WERI-Rb-1 (cell line): ENCODE measurements around the gene GALNT18.

Experiments
- DNase-seq: peaks from one replicate; pipeline ENCODE4 v3.0.0-alpha.2; 2020
- H3K27ac ChIP-seq: fragments of 250-450 bp; sonication (Bioruptor Pico); 2 replicates; pipeline ENCODE4 v1.5.1; 2020; ENCODE audit warnings: mild to moderate bottlenecking, moderate library complexity
- H3K27me3 ChIP-seq: fragments of 250-450 bp; sonication (Bioruptor Pico); 2 replicates; pipeline ENCODE4 v1.5.1; 2021; ENCODE audit warnings: mild to moderate bottlenecking, low read depth, moderate library complexity; ENCODE audit not compliant: insufficient read depth, severe bottlenecking
- H3K36me3 ChIP-seq: fragments of 250-450 bp; sonication (Bioruptor Pico); 2 replicates; pipeline ENCODE4 v1.5.1; 2020; ENCODE audit warnings: mild to moderate bottlenecking, moderate library complexity
- H3K4me3 ChIP-seq: 2 replicates; pipeline ENCODE4 v1.5.1; 2011; ENCODE audit warnings: low read depth, mild to moderate bottlenecking, control low read depth, low read length
- H3K9me3 ChIP-seq: fragments of 250-450 bp; sonication (Bioruptor Pico); 2 replicates; pipeline ENCODE4 v1.5.1; 2021; ENCODE audit warnings: mild to moderate bottlenecking, moderate library complexity; ENCODE audit not compliant: severe bottlenecking
- TF ChIP-seq, protein P1 (sequence below): IDR thresholded peaks from 2 replicates; pipeline ENCODE4 v1.5.1; 2011; ENCODE audit warnings: low read depth, mild to moderate bottlenecking, control low read depth, inconsistent platforms, low read length

Gene GALNT18

GRCh38 chr11:11253995-11254394, 367.8 kb downstream of the GALNT18 start:
- TF ChIP-seq, protein P1, sequence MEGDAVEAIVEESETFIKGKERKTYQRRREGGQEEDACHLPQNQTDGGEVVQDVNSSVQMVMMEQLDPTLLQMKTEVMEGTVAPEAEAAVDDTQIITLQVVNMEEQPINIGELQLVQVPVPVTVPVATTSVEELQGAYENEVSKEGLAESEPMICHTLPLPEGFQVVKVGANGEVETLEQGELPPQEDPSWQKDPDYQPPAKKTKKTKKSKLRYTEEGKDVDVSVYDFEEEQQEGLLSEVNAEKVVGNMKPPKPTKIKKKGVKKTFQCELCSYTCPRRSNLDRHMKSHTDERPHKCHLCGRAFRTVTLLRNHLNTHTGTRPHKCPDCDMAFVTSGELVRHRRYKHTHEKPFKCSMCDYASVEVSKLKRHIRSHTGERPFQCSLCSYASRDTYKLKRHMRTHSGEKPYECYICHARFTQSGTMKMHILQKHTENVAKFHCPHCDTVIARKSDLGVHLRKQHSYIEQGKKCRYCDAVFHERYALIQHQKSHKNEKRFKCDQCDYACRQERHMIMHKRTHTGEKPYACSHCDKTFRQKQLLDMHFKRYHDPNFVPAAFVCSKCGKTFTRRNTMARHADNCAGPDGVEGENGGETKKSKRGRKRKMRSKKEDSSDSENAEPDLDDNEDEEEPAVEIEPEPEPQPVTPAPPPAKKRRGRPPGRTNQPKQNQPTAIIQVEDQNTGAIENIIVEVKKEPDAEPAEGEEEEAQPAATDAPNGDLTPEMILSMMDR = no peak
- Histone ChIP-seq H3K9me3 (no peaks in the 10 kb centered on the region), H3K4me3 (no peak overlapping the region), H3K27ac (no peak overlapping the region), H3K27me3 (no peaks in the 10 kb centered on the region), H3K36me3 (no peaks in the 10 kb centered on the region)
- DNase-seq = no peak

DNA sequence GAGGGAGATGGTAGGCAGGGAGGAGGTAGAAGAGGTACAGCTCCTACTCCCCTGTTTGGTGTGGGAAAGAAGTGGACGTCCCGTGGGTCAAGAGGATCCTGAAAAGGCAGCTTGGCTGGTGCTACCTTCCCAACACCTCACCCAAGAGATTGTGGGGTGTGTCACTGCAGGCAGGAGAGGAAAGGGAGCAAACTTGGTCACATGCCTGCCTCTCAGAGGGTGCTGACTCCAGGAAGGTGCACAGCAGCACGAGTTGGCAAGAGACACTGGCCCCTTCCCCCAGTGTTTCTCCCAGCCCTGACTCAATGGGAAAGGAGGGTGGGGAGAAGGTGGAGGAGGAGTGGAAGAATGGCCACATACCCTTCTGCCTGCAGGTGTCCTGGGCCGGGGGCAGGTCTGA, 368.3 kb downstream of the GALNT18 start:
- no peaks in the 10 kb centered on the region for H3K9me3 ChIP-seq
- H3K27me3 ChIP-seq = no peaks in the 10 kb centered on the region
- no peak for DNase-seq
- H3K27ac ChIP-seq = no peak overlapping the region
- H3K4me3 ChIP-seq = no peak overlapping the region
- TF ChIP-seq, protein P1 = no peak
- no peaks in the 10 kb centered on the region for H3K36me3 ChIP-seq

- H3K27ac ChIP-seq = no peak overlapping the region
- H3K27me3 ChIP-seq = no peaks in the 10 kb centered on the region
- H3K4me3 ChIP-seq = no peak overlapping the region
- TF ChIP-seq, protein P1 = no peak
- H3K36me3 ChIP-seq = no peaks in the 10 kb centered on the region
- H3K9me3 ChIP-seq = no peaks in the 10 kb centered on the region
- no peak for DNase-seq
These were observed 369.4 kb downstream of the GALNT18 start for GRCh38 chr11:11252403-11252802.

DNA sequence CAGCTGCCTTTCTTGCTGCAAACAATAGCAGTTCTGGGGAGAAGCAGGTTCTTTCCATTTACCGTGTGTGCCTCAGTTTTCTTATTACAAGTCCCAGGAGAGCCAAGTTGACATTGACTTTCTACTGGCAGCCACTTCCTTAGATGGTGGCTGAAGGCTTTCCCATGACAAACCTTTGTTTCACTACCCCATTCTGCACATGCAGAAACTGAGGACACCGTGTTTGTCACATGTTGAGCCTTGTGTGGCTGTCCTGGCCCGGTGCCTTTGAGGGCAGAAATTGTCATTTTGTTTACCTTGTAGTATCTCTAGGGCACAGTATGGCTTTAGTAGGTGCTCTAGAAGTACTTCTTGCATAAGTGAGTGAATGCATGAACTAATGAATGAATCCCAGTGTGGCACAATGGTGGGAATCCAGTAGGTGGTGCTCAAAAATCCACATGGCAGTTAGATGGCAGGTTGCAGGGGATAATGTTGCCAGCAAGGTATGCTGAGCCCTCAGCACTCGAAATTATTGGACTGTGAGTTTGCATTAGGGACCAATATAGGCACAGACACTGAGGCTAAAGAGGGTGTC, 370.3 kb downstream of the GALNT18 start:
- no peak overlapping the region for H3K27ac ChIP-seq
- TF ChIP-seq, protein P1 = no peak
- no peak for DNase-seq

DNA sequence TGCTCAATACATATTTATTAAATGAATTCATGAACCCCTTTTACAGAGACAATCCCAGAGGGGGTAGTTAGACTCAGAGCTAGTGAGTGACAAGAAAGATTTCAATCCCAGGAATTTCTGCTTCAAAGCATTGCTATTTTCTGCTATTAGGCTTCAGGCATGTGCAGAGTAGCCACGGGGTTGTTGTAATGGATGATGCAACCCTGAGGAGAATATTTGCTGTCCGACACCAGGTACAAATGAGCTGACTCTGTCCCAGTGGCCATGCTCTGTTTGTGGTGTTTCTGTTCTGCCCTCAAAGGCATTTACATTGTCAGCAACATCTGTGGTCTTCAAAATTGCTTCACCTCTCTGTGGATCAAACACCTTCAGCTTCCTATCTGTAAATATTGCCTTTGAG, 371.3 kb downstream of the GALNT18 start:
- Histone ChIP-seq H3K36me3 (no peaks in the 10 kb centered on the region), H3K27ac (no peak overlapping the region), H3K27me3 (no peaks in the 10 kb centered on the region), H3K9me3 (no peaks in the 10 kb centered on the region), H3K4me3 (no peak overlapping the region)
- TF ChIP-seq, protein P1 = no peak
- DNase-seq = no peak

More for the DNA sequence above, 370.3 kb downstream of the GALNT18 start:
- Histone ChIP-seq H3K9me3 (no peaks in the 10 kb centered on the region), H3K27me3 (no peaks in the 10 kb centered on the region), H3K36me3 (no peaks in the 10 kb centered on the region), H3K4me3 (no peak overlapping the region)

DNA sequence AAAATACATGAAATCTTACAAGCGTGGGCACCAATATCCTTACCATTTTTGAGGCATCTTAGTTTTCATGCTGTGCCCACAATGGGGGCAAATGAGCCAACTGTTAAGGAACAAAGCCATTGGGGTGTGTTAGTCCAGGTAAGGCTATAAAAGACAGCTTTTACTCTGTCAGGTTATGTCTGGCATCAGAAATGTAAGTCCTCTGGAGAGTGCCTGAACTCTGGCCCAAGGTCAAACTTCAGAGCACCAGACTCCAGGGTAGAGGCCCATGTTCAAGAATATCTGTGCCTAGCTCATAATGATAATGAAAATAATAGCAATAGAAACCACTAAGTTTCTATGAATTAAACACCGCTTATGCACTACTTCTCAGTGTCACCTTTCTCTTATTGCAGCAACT, 374.2 kb downstream of the GALNT18 start:
- no peaks in the 10 kb centered on the region for H3K9me3 ChIP-seq
- no peak for DNase-seq
- no peak overlapping the region for H3K27ac ChIP-seq
- TF ChIP-seq, protein P1 = no peak
- H3K4me3 ChIP-seq = no peak overlapping the region
- no peaks in the 10 kb centered on the region for H3K27me3 ChIP-seq
- no peaks in the 10 kb centered on the region for H3K36me3 ChIP-seq
